Measurements from ENCODE around the gene FRMD7.
"Not testable (repeated sequence)": the region's sequence is repeated elsewhere in the genome, so short reads cannot be mapped to it uniquely, and the experiment has no call there.

Gene FRMD7

GRCh38 chrX:132059973-132060540 lies 67.8 kb downstream of the FRMD7 start:
- H3K27me3 ChIP-seq (ENCODE audit: insufficient read depth, low read depth): no peaks in the 10 kb centered on the region
- no peaks in the 10 kb centered on the region for H3K79me2 ChIP-seq (ENCODE audit: insufficient read depth, low read depth)
- H3K27ac ChIP-seq: no peak overlapping the region
- no peak overlapping the region for H3K9ac ChIP-seq
- no peak overlapping the region for H2AFZ ChIP-seq (ENCODE audit: low read depth)
- no peak overlapping the region for H3K4me3 ChIP-seq (IDR thresholded peaks at IDR 0.05; ENCODE audit: insufficient read depth, low read depth, low read length)
- H3K4me2 ChIP-seq: no peak overlapping the region
- no peaks in the 10 kb centered on the region for H3K4me1 ChIP-seq (ENCODE audit: low read depth, poor library complexity, severe bottlenecking)
- no peak for TF ChIP-seq CTCF (conservative IDR thresholded peaks at IDR 0.05; ENCODE audit: low read depth, low read length)
- no peaks in the 10 kb centered on the region for H4K20me1 ChIP-seq (ENCODE audit: insufficient read depth)
- H3K36me3 ChIP-seq (ENCODE audit: insufficient read depth): no peaks in the 10 kb centered on the region

- Histone ChIP-seq H3K36me3 (ENCODE audit: insufficient read depth) (no peaks in the 10 kb centered on the region), H4K20me1 (ENCODE audit: insufficient read depth) (no peaks in the 10 kb centered on the region), H3K4me2 (no peak overlapping the region), H2AFZ (ENCODE audit: low read depth) (no peak overlapping the region), H3K9ac (no peak overlapping the region), H3K4me1 (ENCODE audit: low read depth, poor library complexity, severe bottlenecking) (no peaks in the 10 kb centered on the region), H3K4me3 (IDR thresholded peaks at IDR 0.05; ENCODE audit: insufficient read depth, low read depth, low read length) (no peak overlapping the region), H3K79me2 (ENCODE audit: insufficient read depth, low read depth) (no peaks in the 10 kb centered on the region), H3K27me3 (ENCODE audit: insufficient read depth, low read depth) (no peaks in the 10 kb centered on the region), H3K27ac (no peak overlapping the region)
- no peak for TF ChIP-seq CTCF (conservative IDR thresholded peaks at IDR 0.05; ENCODE audit: low read depth, low read length)
Measured at GRCh38 chrX:132058975-132059374, 68.8 kb downstream of the FRMD7 start.

GRCh38 chrX:132058050-132058449 lies 69.8 kb downstream of the FRMD7 start:
- Histone ChIP-seq H2AFZ (ENCODE audit: low read depth) (no peak overlapping the region), H3K36me3 (ENCODE audit: insufficient read depth) (no peaks in the 10 kb centered on the region), H4K20me1 (ENCODE audit: insufficient read depth) (no peaks in the 10 kb centered on the region), H3K4me2 (no peak overlapping the region), H3K27me3 (ENCODE audit: insufficient read depth, low read depth) (no peaks in the 10 kb centered on the region), H3K27ac (no peak overlapping the region), H3K4me1 (ENCODE audit: low read depth, poor library complexity, severe bottlenecking) (peaks cover 7% of the 10 kb centered on the region), H3K79me2 (ENCODE audit: insufficient read depth, low read depth) (no peaks in the 10 kb centered on the region), H3K4me3 (IDR thresholded peaks at IDR 0.05; ENCODE audit: insufficient read depth, low read depth, low read length) (no peak overlapping the region), H3K9ac (no peak overlapping the region)
- no peak for TF ChIP-seq CTCF (conservative IDR thresholded peaks at IDR 0.05; ENCODE audit: low read depth, low read length)

GRCh38 chrX:132051778-132052177 lies 76.0 kb downstream of the FRMD7 start:
- not testable (repeated sequence) for H3K36me3 ChIP-seq (ENCODE audit: insufficient read depth); H4K20me1 ChIP-seq (ENCODE audit: insufficient read depth); H3K79me2 ChIP-seq (ENCODE audit: insufficient read depth, low read depth)

GRCh38 chrX:132046533-132046932 lies 81.3 kb downstream of the FRMD7 start:
- no peak overlapping the region for H3K4me3 ChIP-seq (IDR thresholded peaks at IDR 0.05; ENCODE audit: insufficient read depth, low read depth, low read length)
- H3K9ac ChIP-seq: no peak overlapping the region
- peaks cover 10% of the 10 kb centered on the region; the same call in 1 of the 2 replicates for H3K79me2 ChIP-seq (ENCODE audit: insufficient read depth, low read depth)
- no peak for TF ChIP-seq CTCF (conservative IDR thresholded peaks at IDR 0.05; ENCODE audit: low read depth, low read length)
- H3K27ac ChIP-seq: no peak overlapping the region
- H4K20me1 ChIP-seq (ENCODE audit: insufficient read depth): no peaks in the 10 kb centered on the region
- no peak overlapping the region for H3K4me2 ChIP-seq
- H3K36me3 ChIP-seq (ENCODE audit: insufficient read depth): no peaks in the 10 kb centered on the region
- no peaks in the 10 kb centered on the region for H3K27me3 ChIP-seq (ENCODE audit: insufficient read depth, low read depth)
- H3K4me1 ChIP-seq (ENCODE audit: low read depth, poor library complexity, severe bottlenecking): no peaks in the 10 kb centered on the region
- H2AFZ ChIP-seq (ENCODE audit: low read depth): no peak overlapping the region

More at GRCh38 chrX:132051778-132052177, 76.0 kb downstream of the FRMD7 start:
- H3K4me3 ChIP-seq (IDR thresholded peaks at IDR 0.05; ENCODE audit: insufficient read depth, low read depth, low read length); H3K27ac ChIP-seq; H3K27me3 ChIP-seq (ENCODE audit: insufficient read depth, low read depth); H2AFZ ChIP-seq (ENCODE audit: low read depth); H3K9ac ChIP-seq; H3K4me2 ChIP-seq: not testable (repeated sequence)
- H3K4me1 ChIP-seq (ENCODE audit: low read depth, poor library complexity, severe bottlenecking): peaks cover 14% of the 10 kb centered on the region

Measured in KMS-11 (cell line).